SK-N-SH (cell line): ENCODE results near the gene PPDPF. TPM values are rescaled to one million over a fixed set of nuclear protein-coding genes. Genes with fewer than 3 reads are reported as not detected.

Experiments used
- CTCF ChIA-PET: fragments of 300-600, 350-600 bp; formaldehyde crosslinking; extraction: SDS; loops from one replicate; lab custom pipeline; 2021; lab: Yijun Ruan, JAX
- POLR2A ChIA-PET: fragments of 350-600 bp; sonication (Branson Sonifier 250); formaldehyde crosslinking; extraction: SDS; loops from one replicate; lab custom pipeline; 2020; ENCODE audit warnings: antibody characterized with exemption, inconsistent platforms; lab: Yijun Ruan, JAX
- DNase-seq: peaks from one replicate; pipeline ENCODE4 v3.0.0; 2012
- H2AFZ ChIP-seq: fragments of 200-600 bp; sonication (generic); 2 replicates; pipeline ENCODE4 v1.8.1; 2016; ENCODE audit warnings: antibody characterized with exemption, mild to moderate bottlenecking, low read depth
- H3F3A ChIP-seq: fragments of 200-600 bp; sonication (generic); replicated peaks from 2 replicates; pipeline ENCODE3; 2016; ENCODE audit warnings: antibody characterized with exemption, mild to moderate bottlenecking; ENCODE audit not compliant: insufficient read depth
- H3K27ac ChIP-seq, 2 experiments: fragments of 200-500 bp in 1 of 2; fragments of 200-600 bp in 1 of 2; sonication (Bioruptor generic) in 1 of 2; sonication (generic), shearing (Covaris generic) in 1 of 2; 2 replicates each; pipeline versions ENCODE4 v1.5.1 to v1.6.1; 2014 to 2016; ENCODE audit warnings: low read depth in 2 of 2, inconsistent platforms in 1 of 2, low read length in 1 of 2, mild to moderate bottlenecking in 1 of 2, mixed read lengths in 1 of 2
- H3K27me3 ChIP-seq: fragments of 200-600 bp; sonication (generic), shearing (Covaris generic); 2 replicates; pipeline ENCODE4 v1.6.1; 2016; ENCODE audit warnings: mixed run types; ENCODE audit not compliant: insufficient read depth
- H3K36me3 ChIP-seq, 2 experiments: fragments of 200-500 bp in 1 of 2; fragments of 200-600 bp in 1 of 2; sonication (Bioruptor generic) in 1 of 2; sonication (generic) in 1 of 2; replicated peaks in 1 of 2; 2 replicates each; pipeline versions ENCODE3 to v1.5.1; 2014 to 2016; ENCODE audit warnings: low read length in 1 of 2, mild to moderate bottlenecking in 1 of 2; ENCODE audit not compliant: insufficient read depth in 2 of 2, control insufficient read depth in 1 of 2
- H3K4me1 ChIP-seq, 2 experiments: fragments of 200-500 bp in 1 of 2; fragments of 200-600 bp in 1 of 2; sonication (Bioruptor generic) in 1 of 2; sonication (generic), shearing (Covaris generic) in 1 of 2; 2 replicates each; pipeline versions ENCODE4 v1.5.1 to v1.6.1; 2014 to 2016; ENCODE audit warnings: low read depth in 1 of 2, low read length in 1 of 2, mixed run types in 1 of 2; ENCODE audit not compliant: insufficient read depth in 2 of 2, control insufficient read depth in 1 of 2
- H3K4me2 ChIP-seq: fragments of 200-600 bp; sonication (generic), shearing (Covaris generic); 2 replicates; pipeline ENCODE4 v1.6.1; 2017; ENCODE audit warnings: mixed run types
- H3K4me3 ChIP-seq, 2 experiments: fragments of 200-500 bp in 1 of 2; fragments of 200-600 bp in 1 of 2; sonication (Bioruptor generic) in 1 of 2; sonication (generic), shearing (Covaris generic) in 1 of 2; 2 replicates each; pipeline versions ENCODE4 v1.5.1 to v1.8.1; 2014 to 2016; ENCODE audit warnings: low read depth in 2 of 2, inconsistent platforms in 1 of 2, low read length in 1 of 2, mild to moderate bottlenecking in 1 of 2, mixed read lengths in 1 of 2, moderate library complexity in 1 of 2
- H3K79me2 ChIP-seq: fragments of 200-600 bp; sonication (generic); 2 replicates; pipeline ENCODE4 v1.8.1; 2017; ENCODE audit warnings: mild to moderate bottlenecking; ENCODE audit not compliant: insufficient read depth
- H3K9ac ChIP-seq: fragments of 200-600 bp; sonication (generic); 2 replicates; pipeline ENCODE4 v1.6.1; 2017; ENCODE audit warnings: mixed run types
- H3K9me2 ChIP-seq: fragments of 200-600 bp; sonication (generic); 2 replicates; pipeline ENCODE4 v1.6.1; 2017; ENCODE audit warnings: mixed run types
- H3K9me3 ChIP-seq: fragments of 200-600 bp; sonication (generic); 2 replicates; pipeline ENCODE4 v1.6.1; 2017; ENCODE audit warnings: mixed run types, mild to moderate bottlenecking, moderate library complexity
- H4K20me1 ChIP-seq: fragments of 200-600 bp; sonication (generic); 2 replicates; pipeline ENCODE4 v1.6.1; 2017; ENCODE audit warnings: mild to moderate bottlenecking, mixed run types; ENCODE audit not compliant: insufficient read depth
- CHD2 ChIP-seq: fragments of 150-350 bp; IDR thresholded peaks from 2 replicates; pipeline ENCODE4 v1.6.1; 2018; ENCODE audit warnings: low read length; ENCODE audit not compliant: partially characterized antibody
- CTCF ChIP-seq: fragments of 200-600 bp; sonication (generic); IDR thresholded peaks from 2 replicates; pipeline ENCODE4 v1.6.1; 2017; ENCODE audit warnings: antibody characterized with exemption, mild to moderate bottlenecking, moderate library complexity
- ELF1 ChIP-seq: IDR thresholded peaks from 2 replicates; pipeline ENCODE4 v1.4.0; 2012
- EP300 ChIP-seq, 2 experiments: IDR thresholded peaks; 2 replicates each; pipeline versions ENCODE4 v1.4.0 to v1.6.1; 2012; ENCODE audit warnings: borderline replicate concordance in 1 of 2, low read depth in 1 of 2, low read length in 1 of 2
- EZH2phosphoT487 ChIP-seq: fragments of 200-600 bp; sonication (generic); IDR thresholded peaks from 2 replicates; pipeline ENCODE4 v1.6.1; 2017; ENCODE audit warnings: low read depth, mixed run types, mild to moderate bottlenecking, antibody characterized with exemption, moderate library complexity, borderline replicate concordance
- FOSL2 ChIP-seq: IDR thresholded peaks from 2 replicates; pipeline ENCODE4 v1.4.0; 2012; ENCODE audit warnings: low read depth, mild to moderate bottlenecking, moderate library complexity, borderline replicate concordance
- JUND ChIP-seq: IDR thresholded peaks from 2 replicates; pipeline ENCODE4 v1.4.0; 2012
- MAX ChIP-seq: IDR thresholded peaks from 2 replicates; pipeline ENCODE4 v1.4.0; 2012; ENCODE audit warnings: low read depth
- MXI1 ChIP-seq: IDR thresholded peaks from 2 replicates; pipeline ENCODE4 v1.6.1; 2012; ENCODE audit warnings: mild to moderate bottlenecking, low read depth, low read length, improper control_type of control experiment
- NFIC ChIP-seq: IDR thresholded peaks from 2 replicates; pipeline ENCODE4 v1.4.0; 2012; ENCODE audit warnings: borderline replicate concordance
- NRF1 ChIP-seq: IDR thresholded peaks from 2 replicates; pipeline ENCODE4 v1.6.1; 2012; ENCODE audit warnings: low read depth, mild to moderate bottlenecking, low read length
- RCOR1 ChIP-seq: fragments of 150-350 bp; IDR thresholded peaks from 2 replicates; pipeline ENCODE4 v1.6.1; 2017; ENCODE audit warnings: antibody characterized with exemption, low read length
- RFX5 ChIP-seq: IDR thresholded peaks from 2 replicates; pipeline ENCODE4 v1.6.1; 2012; ENCODE audit warnings: mild to moderate bottlenecking, improper control_type of control experiment, low read length
- TCF12 ChIP-seq: IDR thresholded peaks from 2 replicates; pipeline ENCODE4 v1.4.0; 2012
- USF2 ChIP-seq: fragments of 150-350 bp; IDR thresholded peaks from 2 replicates; pipeline ENCODE4 v1.6.1; 2017; ENCODE audit warnings: antibody characterized with exemption, low read length, low read depth, borderline replicate concordance
- ZBTB33 ChIP-seq: IDR thresholded peaks from 2 replicates; pipeline ENCODE4 v1.4.0; 2012; ENCODE audit warnings: low read depth, borderline replicate concordance
- WGBS: methylation state at CpG from one replicate; pipeline ENCODE4 v1.1.6; 2017; ENCODE audit warnings: low lambda C conversion rate; 5-methylcytosine and 5-hydroxymethylcytosine counted together
- polyA plus RNA-seq, 3 experiments: library from polyadenylated mRNA; depleted of rRNA; stranded (reverse); fragments of >200 nt; gene quantifications; 2 replicates each; pipeline ENCODE4 v1.2.3, GENCODE V29; 2012

Gene PPDPF
- polyA plus RNA-seq, 1 of the 3 experiments (the other 2 are of a cell fraction), result 71.4 TPM

- peak; percentile 76 for TF ChIP-seq MXI1
- TF ChIP-seq ELF1, result no peak
- 0 out of 4 replicates have a peak, but pooled peaks of 1 of the 2 experiments have one; percentile 25 for TF ChIP-seq EP300 (IDR thresholded peaks at IDR 0.05; ENCODE audit: borderline replicate concordance in 1 of 2, low read depth in 1 of 2, low read length in 1 of 2)
- peak; percentile 72 for TF ChIP-seq CHD2
- Histone ChIP-seq H3K27ac (peak overlapping the region in 1 of 2 experiments; percentile 92; a peak in 2 of 4 replicates), H3K79me2 (no peaks in the 10 kb centered on the region), H3K9me3 (no peaks in the 10 kb centered on the region), H3K36me3 (no peaks in the 10 kb centered on the region), H3K4me3 (no peak overlapping the region), H3K4me2 (no peak overlapping the region), H3K27me3 (no peaks in the 10 kb centered on the region), H3F3A (peaks cover 7% of the 10 kb centered on the region), H2AFZ (no peak overlapping the region), H3K9ac (no peak overlapping the region), H3K4me1 (peaks cover 0 to 30% of the 10 kb centered on the region in 2 experiments; a peak in 1 of 4 replicates), H3K9me2 (no peaks in the 10 kb centered on the region), H4K20me1 (no peaks in the 10 kb centered on the region)
- 53% methylated on average over 5 of the region's 15 CpGs for WGBS
- CTCF ChIA-PET, result interaction anchor here (0.7 to 2.6 kb wide), 8 partner anchors 16 to 61 kb away, joined by 3 to 11 read pairs (median 4); partner anchors contain the start of genes PPDPF and PTK6
- peak; percentile 92 for DNase-seq
- POLR2A ChIA-PET, result interaction anchor here (0.6 to 1.7 kb wide), 6 partner anchors 16 to 103 kb away, joined by 3 to 8 read pairs (median 4); partner anchors contain the start of gene PPDPF
These were observed 17.8 kb upstream of the PPDPF start for GRCh38 chr20:63502671-63503172.

GRCh38 chr20:63503524-63503923, 17.0 kb upstream of the PPDPF start:
- CTCF ChIA-PET, result interaction anchor here (1.3 to 2.6 kb wide), 6 partner anchors 16 to 35 kb away, joined by 3 to 11 read pairs (median 4); partner anchors contain the start of genes PPDPF and PTK6
- no peak overlapping the region for H3K9ac ChIP-seq
- DNase-seq, result peak; percentile 33
- H3K27me3 ChIP-seq, result no peaks in the 10 kb centered on the region
- no peaks in the 10 kb centered on the region for H3K9me2 ChIP-seq
- WGBS, result 70% methylated on average over 5 of the region's 7 CpGs
- peaks cover 0 to 28% of the 10 kb centered on the region in 2 experiments; a peak in 1 of 4 replicates for H3K4me1 ChIP-seq
- no peak overlapping the region for H3K4me2 ChIP-seq
- no peaks in the 10 kb centered on the region for H4K20me1 ChIP-seq
- H3K9me3 ChIP-seq, result no peaks in the 10 kb centered on the region
- H3K36me3 ChIP-seq, result no peaks in the 10 kb centered on the region
- no peak overlapping the region for H3K4me3 ChIP-seq
- TF ChIP-seq MAX (no peak), EZH2phosphoT487 (no peak), NFIC (no peak), NRF1 (no peak), USF2 (no peak), ZBTB33 (no peak), FOSL2 (no peak), TCF12 (no peak), JUND (no peak), RFX5 (no peak), EP300 (IDR thresholded peaks at IDR 0.05; ENCODE audit: borderline replicate concordance in 1 of 2, low read depth in 1 of 2, low read length in 1 of 2) (no peak), CTCF (no peak), RCOR1 (no peak)
- TF ChIP-seq, all 33 proteins: peak for 0
- Histone ChIP-seq H3K27ac (peak overlapping the region in 1 of 2 experiments; percentile 92; a peak in 2 of 4 replicates), H2AFZ (no peak overlapping the region), H3K79me2 (no peaks in the 10 kb centered on the region), H3F3A (peaks cover 7% of the 10 kb centered on the region)
- POLR2A ChIA-PET, result interaction anchor here (0.5 to 1.7 kb wide), 4 partner anchors 16 to 439 kb away, joined by 3 to 8 read pairs (median 4); partner anchors contain the start of gene PPDPF
